GM12873 (cell line): ENCODE measurements around the gene TACR1.

Experiments
- TF ChIP-seq, protein P1 (sequence below): IDR thresholded peaks from 2 replicates; pipeline ENCODE4 v1.5.1; 2012; ENCODE audit warnings: low read depth, mild to moderate bottlenecking, moderate library complexity, low read length, control low read depth; ENCODE audit not compliant: insufficient read depth; ENCODE audit errors: missing control alignments

TACR1 gene

DNA sequence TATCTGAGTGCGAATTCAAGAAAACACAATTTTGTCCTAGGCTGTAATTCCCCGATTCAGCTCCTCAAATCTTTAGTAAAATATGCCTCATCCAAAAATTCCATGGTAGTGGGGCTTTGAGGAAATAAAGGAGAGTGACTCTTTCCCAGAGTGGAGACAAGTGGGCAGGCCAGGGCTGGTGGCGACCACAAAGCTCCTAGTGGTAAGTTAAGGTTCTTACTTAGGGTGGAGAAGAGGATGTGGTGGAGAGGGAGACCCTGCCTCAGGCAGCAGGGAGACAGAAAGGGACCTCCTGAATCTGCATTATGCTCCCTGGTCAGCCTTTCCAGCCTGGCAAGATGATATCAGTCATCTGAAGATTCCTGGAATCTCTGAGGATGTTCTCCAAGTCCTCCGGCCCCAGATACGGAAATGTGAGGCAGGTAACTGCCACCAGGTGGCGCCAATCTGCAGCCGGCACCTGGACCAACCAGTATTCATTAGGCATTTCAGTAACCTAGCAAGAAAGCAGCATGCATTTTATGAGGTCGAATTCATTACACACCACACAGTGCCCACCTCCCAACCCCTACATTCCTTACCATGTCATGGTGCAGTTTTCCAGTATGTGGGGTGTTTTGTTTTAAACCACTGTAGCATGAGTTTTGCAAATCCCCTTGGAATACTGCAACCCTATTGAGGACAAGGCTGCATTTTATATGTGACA lies 134.5 kb downstream of the TACR1 start:
- TF ChIP-seq, protein P1, sequence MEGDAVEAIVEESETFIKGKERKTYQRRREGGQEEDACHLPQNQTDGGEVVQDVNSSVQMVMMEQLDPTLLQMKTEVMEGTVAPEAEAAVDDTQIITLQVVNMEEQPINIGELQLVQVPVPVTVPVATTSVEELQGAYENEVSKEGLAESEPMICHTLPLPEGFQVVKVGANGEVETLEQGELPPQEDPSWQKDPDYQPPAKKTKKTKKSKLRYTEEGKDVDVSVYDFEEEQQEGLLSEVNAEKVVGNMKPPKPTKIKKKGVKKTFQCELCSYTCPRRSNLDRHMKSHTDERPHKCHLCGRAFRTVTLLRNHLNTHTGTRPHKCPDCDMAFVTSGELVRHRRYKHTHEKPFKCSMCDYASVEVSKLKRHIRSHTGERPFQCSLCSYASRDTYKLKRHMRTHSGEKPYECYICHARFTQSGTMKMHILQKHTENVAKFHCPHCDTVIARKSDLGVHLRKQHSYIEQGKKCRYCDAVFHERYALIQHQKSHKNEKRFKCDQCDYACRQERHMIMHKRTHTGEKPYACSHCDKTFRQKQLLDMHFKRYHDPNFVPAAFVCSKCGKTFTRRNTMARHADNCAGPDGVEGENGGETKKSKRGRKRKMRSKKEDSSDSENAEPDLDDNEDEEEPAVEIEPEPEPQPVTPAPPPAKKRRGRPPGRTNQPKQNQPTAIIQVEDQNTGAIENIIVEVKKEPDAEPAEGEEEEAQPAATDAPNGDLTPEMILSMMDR: peak; percentile 93

DNA sequence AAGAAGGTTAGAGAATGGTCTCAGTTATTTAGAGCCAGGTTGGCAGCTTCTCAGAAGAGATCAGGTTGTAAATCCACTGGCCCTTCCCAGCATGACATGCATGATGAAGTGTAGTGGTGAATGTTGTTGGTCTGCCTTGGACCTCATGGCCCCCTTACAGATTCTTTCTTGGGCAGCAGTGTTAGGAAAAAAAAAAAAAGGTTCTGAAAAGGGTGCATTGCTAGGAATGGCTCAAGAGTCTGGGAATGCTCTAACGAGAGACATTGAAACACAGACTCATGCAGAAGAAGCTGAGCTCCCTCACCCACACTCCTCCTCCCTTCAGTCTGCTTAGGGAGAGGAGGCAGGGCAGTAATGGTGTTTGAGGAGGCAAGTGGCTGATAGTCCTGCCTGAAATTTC lies 135.4 kb downstream of the TACR1 start:
- TF ChIP-seq, protein P1: no peak

DNA sequence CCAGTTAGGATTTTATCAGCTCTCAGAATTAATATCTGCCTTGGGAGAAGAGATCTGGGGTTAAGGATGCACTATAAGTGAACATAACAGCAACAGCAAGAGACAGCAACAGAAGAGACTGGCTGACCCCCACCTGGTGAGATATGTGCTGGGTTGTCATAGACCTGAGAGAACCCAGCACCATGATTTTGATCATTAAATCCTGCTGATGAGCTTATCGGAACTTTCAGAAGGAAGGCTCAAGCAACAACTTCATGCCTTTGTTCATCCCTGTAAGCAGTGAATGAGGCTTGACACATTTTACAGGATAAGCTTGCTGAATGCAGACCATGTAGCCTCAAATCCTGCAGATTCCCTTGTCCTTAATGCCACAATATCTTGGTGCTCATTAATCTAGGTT lies 140.9 kb downstream of the TACR1 start:
- TF ChIP-seq, protein P1: no peak

DNA sequence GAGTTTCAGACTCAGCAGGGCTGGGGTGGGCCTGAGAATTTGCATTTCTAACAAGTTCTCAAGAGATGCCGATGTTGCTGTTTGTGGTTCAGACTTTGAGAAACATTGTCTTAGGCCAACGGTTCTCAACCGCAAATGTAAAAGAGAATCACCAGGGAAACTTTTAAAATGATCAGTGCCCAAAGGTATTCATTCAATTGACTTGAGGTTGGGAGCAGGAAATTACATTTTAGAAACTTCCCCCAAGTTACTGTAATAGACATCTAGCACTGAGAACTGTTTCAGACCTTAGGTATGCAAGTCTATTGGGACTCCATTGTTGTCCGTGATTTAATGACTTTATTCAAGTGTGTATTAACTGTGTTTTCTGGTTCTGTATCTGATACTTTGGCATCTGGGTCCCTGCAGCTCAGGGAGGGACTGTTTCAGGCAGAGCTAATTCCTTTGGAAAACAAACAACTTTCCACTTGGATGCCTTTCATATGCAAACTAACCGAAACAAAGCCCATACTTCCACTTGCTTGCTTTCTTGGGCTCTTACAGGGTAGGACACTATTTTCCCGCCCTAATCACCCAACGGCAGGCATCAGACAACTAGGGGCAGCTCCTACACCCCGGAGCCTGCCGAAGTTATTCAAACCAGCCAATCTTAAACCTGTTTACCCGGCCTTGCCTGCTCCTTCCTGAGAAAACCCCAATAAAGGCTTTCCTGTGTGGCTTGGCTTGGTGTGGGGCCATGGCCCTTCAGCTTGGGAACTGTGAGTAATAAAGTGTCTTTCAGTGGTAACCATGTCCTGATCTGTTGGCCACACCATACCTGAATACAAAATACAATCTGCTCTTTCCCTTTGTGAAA lies 143.3 kb downstream of the TACR1 start:
- TF ChIP-seq, protein P1: no peak

DNA sequence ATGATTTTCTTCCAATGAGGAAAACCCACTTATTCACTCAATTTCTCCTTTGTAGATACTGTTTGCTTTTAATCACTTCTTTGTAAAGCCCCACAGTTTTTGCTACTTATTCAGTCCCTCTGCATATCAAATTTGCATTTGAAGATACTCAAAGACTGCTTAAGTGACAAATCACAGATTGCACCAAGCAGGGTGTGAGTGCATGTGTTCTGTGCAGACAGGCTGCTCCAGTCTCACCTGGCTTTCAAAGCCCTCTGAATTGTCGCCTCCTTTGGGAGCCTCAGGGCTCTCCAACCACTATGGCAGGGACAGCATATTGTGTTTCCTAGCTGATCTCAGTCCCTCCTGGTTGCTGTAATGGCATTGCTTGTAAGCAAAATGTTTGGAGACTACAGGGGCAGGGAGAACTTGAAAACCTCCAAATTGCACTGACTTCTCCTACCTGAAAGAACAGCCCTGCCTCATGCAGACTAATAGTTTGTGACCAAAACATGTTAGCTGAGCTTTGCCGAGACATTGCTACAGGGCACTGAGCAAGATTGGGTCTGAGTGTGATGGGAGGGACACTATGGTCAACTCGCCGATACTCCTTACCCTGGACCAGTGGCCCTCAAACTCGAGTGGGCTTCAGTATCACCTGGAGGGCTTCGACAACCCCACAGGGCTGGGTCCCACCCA lies 144.0 kb downstream of the TACR1 start:
- TF ChIP-seq, protein P1: no peak

DNA sequence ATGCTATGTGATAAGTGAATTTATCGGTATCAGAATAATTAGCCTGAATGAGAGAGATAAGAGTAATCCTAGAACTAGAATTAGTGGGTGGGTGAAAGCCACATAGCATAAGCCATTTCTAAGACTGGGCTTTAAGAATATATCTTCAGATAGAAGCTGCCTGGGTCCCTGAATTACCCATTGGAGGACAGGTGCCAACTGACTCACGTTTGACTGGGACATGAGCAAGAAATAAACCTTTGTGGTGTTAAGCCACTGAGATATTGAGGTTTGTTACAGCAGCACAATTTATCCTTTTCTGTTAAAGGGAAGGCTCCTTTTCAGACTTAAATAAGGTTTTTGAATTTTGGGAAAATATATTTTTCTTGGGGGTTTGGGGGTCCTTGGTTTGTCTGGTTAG lies 145.0 kb downstream of the TACR1 start:
- TF ChIP-seq, protein P1: no peak
